ENCODE measurements around the gene SYPL1. TPM values are rescaled to one million over a fixed set of nuclear protein-coding genes. Genes with fewer than 3 reads are reported as not detected.
A peak's percentile ranks its signal among the peaks of the same experiment; 100 is the strongest.

Gene SYPL1
- total RNA-seq, 1 experiment from 2014 or later, result 78.0 TPM

DNA sequence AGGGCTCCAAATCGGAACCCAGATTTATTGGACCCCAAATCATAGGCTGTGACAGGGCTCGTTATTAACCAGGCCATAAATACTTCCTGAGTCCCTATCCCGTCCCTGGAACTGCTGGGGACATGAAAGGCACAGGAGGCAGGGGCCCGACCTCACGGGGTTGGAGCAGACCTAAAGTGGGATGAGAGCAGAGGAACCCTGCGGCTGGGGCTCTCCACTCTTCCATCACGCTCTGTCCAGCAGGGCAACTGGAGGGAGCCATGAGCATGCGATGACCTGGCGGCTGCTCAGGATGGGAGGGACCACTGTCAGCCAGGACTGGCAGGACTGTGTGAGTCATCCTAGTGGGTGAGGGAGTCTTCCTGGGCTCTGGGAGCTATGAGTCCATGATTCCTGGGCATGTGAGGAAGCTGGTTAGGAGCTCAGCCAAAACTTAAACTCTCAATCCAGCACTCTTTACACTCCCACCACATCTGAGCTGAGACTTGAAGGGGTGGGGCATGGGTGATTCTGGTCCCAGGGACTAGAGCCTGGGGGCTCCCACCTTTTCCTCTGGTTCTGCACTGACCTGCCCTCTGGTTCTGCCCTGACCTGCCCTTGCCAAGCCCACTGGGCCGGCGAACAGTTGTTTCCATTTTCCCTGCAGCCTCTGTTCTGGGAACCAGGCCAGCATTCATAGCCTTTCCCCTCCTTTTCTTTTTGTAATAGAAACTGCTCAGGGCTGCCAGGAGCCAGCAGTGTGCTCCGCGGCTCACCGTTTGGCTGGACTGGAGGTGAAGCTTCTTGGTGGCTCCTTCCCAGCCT lies 47.1 kb downstream of the SYPL1 start:
- Histone ChIP-seq H4K20me1 (ENCODE audit: insufficient read depth) (no peaks in the 10 kb centered on the region), H3K27me3 (ENCODE audit: insufficient read depth, low read length) (no peaks in the 10 kb centered on the region), H3K27ac (ENCODE audit: low read depth, low read length) (peak overlapping the region; percentile 55), H3K4me2 (ENCODE audit: low read length) (peak overlapping the region; percentile 87), H3K9me2 (ENCODE audit: insufficient read depth) (no peaks in the 10 kb centered on the region), H3K36me3 (ENCODE audit: control insufficient read depth in 1 of 2, insufficient read depth in 2 of 2, low read length in 2 of 2) (no peaks in the 10 kb centered on the region), H3K4me3 (replicated peaks in 1 of 2; ENCODE audit: low read depth in 1 of 2, low read length in 2 of 2) (peak overlapping the region; percentile 22 to 49), H3K9me3 (ENCODE audit: control insufficient read depth in 1 of 2, insufficient read depth in 1 of 2, low read depth in 1 of 2, low read length in 2 of 2) (no peaks in the 10 kb centered on the region), H3K79me2 (ENCODE audit: insufficient read depth, low read length) (no peaks in the 10 kb centered on the region), H2AFZ (ENCODE audit: low read depth, low read length, poor library complexity, severe bottlenecking) (peak overlapping the region; percentile 84), H3K9ac (ENCODE audit: low read length) (peak overlapping the region; percentile 52), H3K4me1 (ENCODE audit: control insufficient read depth in 1 of 2, insufficient read depth in 2 of 2, low read length in 2 of 2) (peaks cover 15 to 40% of the 10 kb centered on the region in 2 experiments)
- RAD21 ChIA-PET (ENCODE audit: low non-redundant PET in 1 of 2, low total read pairs in 2 of 2, uncharacterized antibody in 2 of 2, unreplicated experiment in 2 of 2), result no interaction called here
- intact Hi-C loops (cut with micrococcal nuclease), result no loop called here
- DNase-seq (ENCODE audit: low read depth, low spot score) (peak; percentile 82), ATAC-seq (peak; percentile 95)
- POLR2A ChIA-PET, result interaction anchor here (0.8 to 1.3 kb wide), 2 partner anchors 47 to 89 kb away, joined by 3 to 5 read pairs; partner anchors contain the start of gene SYPL1
- CTCF ChIA-PET, result interaction anchor here (1.3 to 2.7 kb wide), 2 partner anchors 8 to 89 kb away, joined by 5 to 14 read pairs; no protein-coding TSS in a partner anchor
- no TSS peak for BruUV-seq (replicated peaks)
- TF ChIP-seq YY1 (IDR thresholded peaks at IDR 0.05; ENCODE audit: extremely low read depth, insufficient replicate concordance, low read depth, low read length) (peak; percentile 70), SP1 (IDR thresholded peaks at IDR 0.05; ENCODE audit: low read depth) (peak; percentile 67), CEBPB (IDR thresholded peaks at IDR 0.05; ENCODE audit: low read depth) (no peak), ELF1 (IDR thresholded peaks at IDR 0.05; ENCODE audit: borderline replicate concordance, low read depth) (no peak), SRF (IDR thresholded peaks at IDR 0.05; ENCODE audit: low read depth) (no peak), JUND (IDR thresholded peaks at IDR 0.05) (peak; percentile 85), EGR1 (IDR thresholded peaks at IDR 0.05; ENCODE audit: low read depth) (no peak), POLR2AphosphoS5 (IDR thresholded peaks at IDR 0.05; ENCODE audit: low read depth, low read length) (peak; percentile 80), SIN3A (IDR thresholded peaks at IDR 0.05; ENCODE audit: low read depth) (no peak), CBX3 (IDR thresholded peaks at IDR 0.05; ENCODE audit: low read depth) (no peak), ZFX (IDR thresholded peaks at IDR 0.05) (peak; percentile 33; the same call in 1 of the 2 replicates), POLR2A (IDR thresholded peaks at IDR 0.05; ENCODE audit: borderline replicate concordance, extremely low read depth, insufficient read depth, insufficient read length) (peak; percentile 35), FOSL1 (IDR thresholded peaks at IDR 0.05; ENCODE audit: low read depth) (peak; percentile 86), ZNF274 (IDR thresholded peaks at IDR 0.05; ENCODE audit: low read depth, low read length) (no peak)
- TF ChIP-seq, protein P1, sequence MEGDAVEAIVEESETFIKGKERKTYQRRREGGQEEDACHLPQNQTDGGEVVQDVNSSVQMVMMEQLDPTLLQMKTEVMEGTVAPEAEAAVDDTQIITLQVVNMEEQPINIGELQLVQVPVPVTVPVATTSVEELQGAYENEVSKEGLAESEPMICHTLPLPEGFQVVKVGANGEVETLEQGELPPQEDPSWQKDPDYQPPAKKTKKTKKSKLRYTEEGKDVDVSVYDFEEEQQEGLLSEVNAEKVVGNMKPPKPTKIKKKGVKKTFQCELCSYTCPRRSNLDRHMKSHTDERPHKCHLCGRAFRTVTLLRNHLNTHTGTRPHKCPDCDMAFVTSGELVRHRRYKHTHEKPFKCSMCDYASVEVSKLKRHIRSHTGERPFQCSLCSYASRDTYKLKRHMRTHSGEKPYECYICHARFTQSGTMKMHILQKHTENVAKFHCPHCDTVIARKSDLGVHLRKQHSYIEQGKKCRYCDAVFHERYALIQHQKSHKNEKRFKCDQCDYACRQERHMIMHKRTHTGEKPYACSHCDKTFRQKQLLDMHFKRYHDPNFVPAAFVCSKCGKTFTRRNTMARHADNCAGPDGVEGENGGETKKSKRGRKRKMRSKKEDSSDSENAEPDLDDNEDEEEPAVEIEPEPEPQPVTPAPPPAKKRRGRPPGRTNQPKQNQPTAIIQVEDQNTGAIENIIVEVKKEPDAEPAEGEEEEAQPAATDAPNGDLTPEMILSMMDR (IDR thresholded peaks at IDR 0.05 in 2 of 3, conservative IDR thresholded peaks at IDR 0.05 in 1 of 3; ENCODE audit: borderline replicate concordance in 1 of 3, insufficient read depth in 1 of 3, low read depth in 2 of 3, low read length in 2 of 3), result 0 out of 6 replicates have a peak, but pooled peaks of 1 of the 3 experiments have one; percentile 4
- TF ChIP-seq, protein P2, sequence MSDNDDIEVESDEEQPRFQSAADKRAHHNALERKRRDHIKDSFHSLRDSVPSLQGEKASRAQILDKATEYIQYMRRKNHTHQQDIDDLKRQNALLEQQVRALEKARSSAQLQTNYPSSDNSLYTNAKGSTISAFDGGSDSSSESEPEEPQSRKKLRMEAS (IDR thresholded peaks at IDR 0.05), result peak; percentile 90
- TF ChIP-seq, protein P3, sequence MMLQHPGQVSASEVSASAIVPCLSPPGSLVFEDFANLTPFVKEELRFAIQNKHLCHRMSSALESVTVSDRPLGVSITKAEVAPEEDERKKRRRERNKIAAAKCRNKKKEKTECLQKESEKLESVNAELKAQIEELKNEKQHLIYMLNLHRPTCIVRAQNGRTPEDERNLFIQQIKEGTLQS (IDR thresholded peaks at IDR 0.05), result no peak
- TF ChIP-seq, protein P4, sequence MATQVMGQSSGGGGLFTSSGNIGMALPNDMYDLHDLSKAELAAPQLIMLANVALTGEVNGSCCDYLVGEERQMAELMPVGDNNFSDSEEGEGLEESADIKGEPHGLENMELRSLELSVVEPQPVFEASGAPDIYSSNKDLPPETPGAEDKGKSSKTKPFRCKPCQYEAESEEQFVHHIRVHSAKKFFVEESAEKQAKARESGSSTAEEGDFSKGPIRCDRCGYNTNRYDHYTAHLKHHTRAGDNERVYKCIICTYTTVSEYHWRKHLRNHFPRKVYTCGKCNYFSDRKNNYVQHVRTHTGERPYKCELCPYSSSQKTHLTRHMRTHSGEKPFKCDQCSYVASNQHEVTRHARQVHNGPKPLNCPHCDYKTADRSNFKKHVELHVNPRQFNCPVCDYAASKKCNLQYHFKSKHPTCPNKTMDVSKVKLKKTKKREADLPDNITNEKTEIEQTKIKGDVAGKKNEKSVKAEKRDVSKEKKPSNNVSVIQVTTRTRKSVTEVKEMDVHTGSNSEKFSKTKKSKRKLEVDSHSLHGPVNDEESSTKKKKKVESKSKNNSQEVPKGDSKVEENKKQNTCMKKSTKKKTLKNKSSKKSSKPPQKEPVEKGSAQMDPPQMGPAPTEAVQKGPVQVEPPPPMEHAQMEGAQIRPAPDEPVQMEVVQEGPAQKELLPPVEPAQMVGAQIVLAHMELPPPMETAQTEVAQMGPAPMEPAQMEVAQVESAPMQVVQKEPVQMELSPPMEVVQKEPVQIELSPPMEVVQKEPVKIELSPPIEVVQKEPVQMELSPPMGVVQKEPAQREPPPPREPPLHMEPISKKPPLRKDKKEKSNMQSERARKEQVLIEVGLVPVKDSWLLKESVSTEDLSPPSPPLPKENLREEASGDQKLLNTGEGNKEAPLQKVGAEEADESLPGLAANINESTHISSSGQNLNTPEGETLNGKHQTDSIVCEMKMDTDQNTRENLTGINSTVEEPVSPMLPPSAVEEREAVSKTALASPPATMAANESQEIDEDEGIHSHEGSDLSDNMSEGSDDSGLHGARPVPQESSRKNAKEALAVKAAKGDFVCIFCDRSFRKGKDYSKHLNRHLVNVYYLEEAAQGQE (IDR thresholded peaks at IDR 0.05; ENCODE audit: low read depth), result no peak
- TF ChIP-seq, protein P5, sequence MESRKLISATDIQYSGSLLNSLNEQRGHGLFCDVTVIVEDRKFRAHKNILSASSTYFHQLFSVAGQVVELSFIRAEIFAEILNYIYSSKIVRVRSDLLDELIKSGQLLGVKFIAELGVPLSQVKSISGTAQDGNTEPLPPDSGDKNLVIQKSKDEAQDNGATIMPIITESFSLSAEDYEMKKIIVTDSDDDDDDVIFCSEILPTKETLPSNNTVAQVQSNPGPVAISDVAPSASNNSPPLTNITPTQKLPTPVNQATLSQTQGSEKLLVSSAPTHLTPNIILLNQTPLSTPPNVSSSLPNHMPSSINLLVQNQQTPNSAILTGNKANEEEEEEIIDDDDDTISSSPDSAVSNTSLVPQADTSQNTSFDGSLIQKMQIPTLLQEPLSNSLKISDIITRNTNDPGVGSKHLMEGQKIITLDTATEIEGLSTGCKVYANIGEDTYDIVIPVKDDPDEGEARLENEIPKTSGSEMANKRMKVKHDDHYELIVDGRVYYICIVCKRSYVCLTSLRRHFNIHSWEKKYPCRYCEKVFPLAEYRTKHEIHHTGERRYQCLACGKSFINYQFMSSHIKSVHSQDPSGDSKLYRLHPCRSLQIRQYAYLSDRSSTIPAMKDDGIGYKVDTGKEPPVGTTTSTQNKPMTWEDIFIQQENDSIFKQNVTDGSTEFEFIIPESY (IDR thresholded peaks at IDR 0.05; ENCODE audit: extremely low read depth, insufficient replicate concordance, low read length), result no peak

All from HCT116 (cell line).